Vein endothelial cell (primary cell): Measurements from ENCODE around the gene PPT2. TPM values are rescaled to one million over a fixed set of nuclear protein-coding genes. Genes with fewer than 3 reads are reported as not detected.

Experiments
- small RNA-seq: library from RNA; depleted of rRNA; stranded (forward); fragments of <200 nt; gene quantifications from one replicate; pipeline ENCODE3, GENCODE V24; 2012
- total RNA-seq: library from RNA; depleted of rRNA; stranded (reverse); fragments of >200 nt; gene quantifications from 2 replicates; pipeline ENCODE4 v1.2.3, GENCODE V29; 2012

PPT2 gene
- 13.5 and 81.7 TPM in 2 replicates for total RNA-seq

GRCh38 chr6:32153564-32154513 is at the start of gene PPT2:
TSS of gene PPT2 (plus strand) at chr6:32154141. CDS start at chr6:32154595, 454 bp downstream.

GRCh38 chr6:32109114-32109764 is 44.7 kb upstream of the PPT2 start, which contains the start of gene TNXB:
TSS of gene TNXB (minus strand) at chr6:32109338. CDS start at chr6:32098198, 11,140 bp downstream.

GRCh38 chr6:32127717-32128592 is 26.0 kb upstream of the PPT2 start, which contains the start of gene ATF6B:
TSS of gene ATF6B (minus strand) at chr6:32128246. CDS start at chr6:32128207, 39 bp downstream.

GRCh38 chr6:32151863-32152768 is 1.8 kb upstream of the PPT2 start, which contains the start of gene PRRT1:
TSS of gene PRRT1 (minus strand) at chr6:32151939. CDS start at chr6:32151827, 112 bp downstream.

GRCh38 chr6:32164295-32164694 is 10.4 kb downstream of the PPT2 start, which contains the start of gene EGFL8:
TSS of gene EGFL8 (plus strand) at chr6:32164595. CDS start at chr6:32166166, 1,571 bp downstream.

GRCh38 chr6:32175711-32176475 is 22.0 kb downstream of the PPT2 start, which contains the start of gene AGPAT1:
TSS of gene AGPAT1 (minus strand) at chr6:32176084. CDS start at chr6:32171496, 4,588 bp downstream.

GRCh38 chr6:32177788-32178546 is 24.0 kb downstream of the PPT2 start, which contains the start of gene RNF5:
TSS of gene RNF5 (plus strand) at chr6:32178405. CDS start at chr6:32178512, 107 bp downstream.

GRCh38 chr6:32184084-32184640 is 30.2 kb downstream of the PPT2 start, which contains the start of gene AGER:
TSS of gene AGER (minus strand) at chr6:32184253. CDS start at chr6:32184222, 31 bp downstream.

GRCh38 chr6:32190054-32190851 is 36.3 kb downstream of the PPT2 start, which contains the start of gene PBX2:
TSS of gene PBX2 (minus strand) at chr6:32190202. CDS start at chr6:32189915, 287 bp downstream.

GRCh38 chr6:32192608-32193039 is 38.7 kb downstream of the PPT2 start, which contains the start of gene GPSM3:
TSS of gene GPSM3 (minus strand) at chr6:32192643. CDS start at chr6:32192513, 130 bp downstream.

Small RNA genes within 50 kb of the gene (small RNA-seq; reads per million reads assigned to genes)
- not detected for gene AL662884.1
- not detected for gene MIR6833

Other genes starting within 250 kb of the PPT2 start
- gene C2, start 226.4 kb upstream of the PPT2 start, total RNA-seq = 0.65 TPM in 1 of 2 replicates, not detected in the other
- 0.98 and 1.2 TPM in 2 replicates for gene CFB, start 208.0 kb upstream of the PPT2 start, total RNA-seq
- 94.7 and 131 TPM in 2 replicates for gene NELFE, start 195.2 kb upstream of the PPT2 start, total RNA-seq
- 49.4 and 58.1 TPM in 2 replicates for gene SKIC2, start 195.0 kb upstream of the PPT2 start, total RNA-seq
- 13.1 and 15.2 TPM in 2 replicates for gene DXO, start 182.0 kb upstream of the PPT2 start, total RNA-seq
- gene C4A, start 172.1 kb upstream of the PPT2 start, total RNA-seq = 0.96 and 3.3 TPM in 2 replicates
- 0.33 and 0.76 TPM in 2 replicates for gene C4B, start 139.3 kb upstream of the PPT2 start, total RNA-seq
- gene CYP21A2, start 115.7 kb upstream of the PPT2 start, total RNA-seq = under 0.01 TPM in 1 of 2 replicates, not detected in the other
- 2.1 and 4.2 TPM in 2 replicates for gene TNXB, start 44.8 kb upstream of the PPT2 start, total RNA-seq
- 34.9 and 37.0 TPM in 2 replicates for gene ATF6B, start 25.9 kb upstream of the PPT2 start, total RNA-seq
- gene FKBPL, start 23.9 kb upstream of the PPT2 start, total RNA-seq = 7.4 and 9.5 TPM in 2 replicates
- not detected in 2 replicates for gene PRRT1, start 2.2 kb upstream of the PPT2 start, total RNA-seq
- gene EGFL8, start 10.5 kb downstream of the PPT2 start, total RNA-seq = 0.96 and 3.6 TPM in 2 replicates
- gene AGPAT1, start 21.9 kb downstream of the PPT2 start, total RNA-seq = 20.0 and 32.3 TPM in 2 replicates
- 44.0 and 52.3 TPM in 2 replicates for gene RNF5, start 24.3 kb downstream of the PPT2 start, total RNA-seq
- gene AGER, start 30.1 kb downstream of the PPT2 start, total RNA-seq = 0.48 TPM in 1 of 2 replicates, not detected in the other
- 43.5 and 53.6 TPM in 2 replicates for gene PBX2, start 36.1 kb downstream of the PPT2 start, total RNA-seq
- 9.8 and 18.0 TPM in 2 replicates for gene GPSM3, start 38.5 kb downstream of the PPT2 start, total RNA-seq
- 53.6 and 68.6 TPM in 2 replicates for gene NOTCH4, start 69.9 kb downstream of the PPT2 start, total RNA-seq
- gene TSBP1, start 217.8 kb downstream of the PPT2 start, total RNA-seq = not detected in 2 replicates